GM18502 (cell line): ENCODE results near the gene RRAS2.
"Not testable (repeated sequence)": the region's sequence is repeated elsewhere in the genome, so short reads cannot be mapped to it uniquely, and the experiment has no call there.

Experiments used
- ATAC-seq: cut with Tn5 transposase; IDR thresholded peaks from one replicate; pipeline ENCODE4 v1.9.1; 2021; ENCODE audit warnings: mild to moderate bottlenecking; ENCODE audit not compliant: unreplicated experiment, poor library complexity

RRAS2 gene

GRCh38 chr11:14310679-14311078 lies 48.3 kb downstream of the RRAS2 start:
- ATAC-seq, result no peak

- peak; percentile 1 for ATAC-seq
Observed at GRCh38 chr11:14309425-14310192, 49.4 kb downstream of the RRAS2 start.

GRCh38 chr11:14308897-14309387 lies 50.0 kb downstream of the RRAS2 start:
- ATAC-seq, result peak; percentile 48

GRCh38 chr11:14308114-14308896 lies 50.7 kb downstream of the RRAS2 start:
- peak; percentile 42 for ATAC-seq

- no peak for ATAC-seq
Observed at GRCh38 chr11:14306481-14306880, 52.5 kb downstream of the RRAS2 start.

- no peak for ATAC-seq
Observed at GRCh38 chr11:14305649-14306048, 53.3 kb downstream of the RRAS2 start.

- ATAC-seq, result no peak
Observed at GRCh38 chr11:14304601-14305000, 54.4 kb downstream of the RRAS2 start.

GRCh38 chr11:14300661-14301304 lies 58.2 kb downstream of the RRAS2 start:
- peak; percentile 83 for ATAC-seq

- ATAC-seq, result no peak
Observed at GRCh38 chr11:14299921-14300320, 59.1 kb downstream of the RRAS2 start.

GRCh38 chr11:14290422-14290821 lies 68.6 kb downstream of the RRAS2 start:
- no peak for ATAC-seq

GRCh38 chr11:14288189-14288935 lies 70.6 kb downstream of the RRAS2 start:
- ATAC-seq, result no peak

- not testable (repeated sequence) for ATAC-seq
Observed at GRCh38 chr11:14278869-14279268, 80.1 kb downstream of the RRAS2 start.

- no peak for ATAC-seq
Observed at GRCh38 chr11:14275076-14275475, 83.9 kb downstream of the RRAS2 start.

- no peak for ATAC-seq
Observed at GRCh38 chr11:14273895-14274294, 85.1 kb downstream of the RRAS2 start.

- ATAC-seq, result peak; percentile 83
Observed at GRCh38 chr11:14270690-14271542, 88.1 kb downstream of the RRAS2 start.

- ATAC-seq, result no peak
Observed at GRCh38 chr11:14269692-14270573, 89.0 kb downstream of the RRAS2 start.

GRCh38 chr11:14267861-14268635 lies 90.9 kb downstream of the RRAS2 start:
- ATAC-seq, result no peak

GRCh38 chr11:14266622-14267021 lies 92.4 kb downstream of the RRAS2 start:
- ATAC-seq, result no peak
